Kidney (tissue), 14 donors: ENCODE results near the gene ZNF227. TPM values are rescaled to one million over a fixed set of nuclear protein-coding genes. Genes with fewer than 3 reads are reported as not detected.

Experiments used
- DNase-seq, 5 donors: peaks; one replicate each; pipeline ENCODE4 v3.0.0-alpha.2; 2013 to 2020
- FAIRE-seq: peaks from 2 replicates; lab custom pipeline; 2012; peaks lifted over from hg19 to GRCh38; lab: Jason Lieb, UNC
- H3K27ac ChIP-seq, 2 donors: one replicate each; pipeline ENCODE4 v1.7.0; 2013; ENCODE audit warnings: low read depth in 2 of 2, low read length in 2 of 2, inconsistent platforms in 1 of 2
- H3K27me3 ChIP-seq: one replicate; pipeline ENCODE4 v1.7.1; 2013; ENCODE audit warnings: low read length, inconsistent platforms; ENCODE audit not compliant: control insufficient read depth, insufficient read depth
- H3K36me3 ChIP-seq, 3 donors: one replicate each; pipeline versions ENCODE4 v1.7.0 to v1.7.1; 2013; ENCODE audit warnings: low read length in 3 of 3, control low read depth in 1 of 3, inconsistent platforms in 1 of 3; ENCODE audit not compliant: insufficient read depth in 3 of 3, control insufficient read depth in 2 of 3
- H3K4me1 ChIP-seq, 3 donors: one replicate each; pipeline versions ENCODE4 v1.7.0 to v1.7.1; 2013; ENCODE audit warnings: low read length in 3 of 3, inconsistent platforms in 1 of 3, low read depth in 1 of 3; ENCODE audit not compliant: control insufficient read depth in 2 of 3, insufficient read depth in 2 of 3
- H3K4me3 ChIP-seq, 3 donors: one replicate each; pipeline versions ENCODE4 v1.7.0 to v1.8.1; 2013; ENCODE audit warnings: low read length in 3 of 3, control low read depth in 1 of 3, inconsistent platforms in 1 of 3
- H3K9ac ChIP-seq, 3 donors: one replicate each; pipeline versions ENCODE4 v1.7.0 to v1.7.1; 2013; ENCODE audit warnings: low read length in 3 of 3, control low read depth in 1 of 3, inconsistent platforms in 1 of 3
- H3K9me3 ChIP-seq, 3 donors: one replicate each; pipeline versions ENCODE4 v1.7.0 to v1.7.1; 2013; ENCODE audit warnings: low read length in 3 of 3, control low read depth in 1 of 3, inconsistent platforms in 1 of 3; ENCODE audit not compliant: control insufficient read depth in 2 of 3, insufficient read depth in 1 of 3
- intact Hi-C: fragments of 100-400 bp; cut with DNase I; formaldehyde crosslinking; loops from one replicate; pipeline ENCODE4 v1.11.1; 2022
- polyA plus RNA-seq: library from polyadenylated mRNA; stranded (reverse); fragments of 350-450 nt; fragmentation: Illumina TruSeq; extraction: RNeasy Lipid Tissue Mini Kit (QIAGEN cat#74804); gene quantifications from one replicate; pipeline ENCODE4 v1.2.3, GENCODE V29; 2014; ENCODE audit warnings: low read depth, low replicate concordance; ENCODE audit not compliant: insufficient read depth
- total RNA-seq: library from RNA; stranded (reverse); fragmentation: NEBNext Ultra II Directional; extraction: Animal tissue kit (Norgen Biotek cat#: 25700); gene quantifications from one replicate; pipeline ENCODE4 v1.2.1, GENCODE V29; 2021
- TF ChIP-seq, protein P1 (sequence below): IDR thresholded peaks from 3 replicates; pipeline ENCODE4 v1.5.1; 2012; ENCODE audit warnings: mild to moderate bottlenecking, moderate library complexity, borderline replicate concordance; ENCODE audit not compliant: insufficient read depth; ENCODE audit errors: extremely low read depth
- donor health status: control.
- donor health status: control.
- donor health status: control.
- donor health status: control.
- donor health status: control.
- donor health status: DM: yes; HTN: yes; CAD: no.
- donor health status: Normal renal cell carcinoma (clear cell type).

ZNF227 gene
- total and polyA plus RNA-seq, 2 donors from 2014 or later = 5.0 to 22.3 TPM

DNA sequence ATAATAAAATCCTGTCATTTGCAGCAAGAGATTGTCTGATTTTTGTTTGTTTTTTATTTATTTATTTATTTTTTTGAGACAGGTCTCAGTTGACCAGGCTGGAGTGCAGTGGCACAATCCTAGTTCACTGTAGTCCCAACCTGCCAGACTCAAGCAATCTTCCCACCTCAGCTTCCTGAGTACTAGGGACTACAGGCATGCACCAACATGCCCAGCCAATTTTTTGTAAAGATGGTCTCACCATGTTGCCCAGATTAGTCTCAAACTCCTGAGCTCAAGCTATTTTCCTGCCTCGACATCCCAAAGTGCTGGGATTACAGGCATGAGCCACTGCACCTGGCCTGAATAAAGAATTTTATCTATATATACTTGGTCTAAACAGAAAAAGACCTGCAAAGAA is 65.0 kb downstream of the ZNF227 start:
- DNase-seq (no peak), FAIRE-seq (no peak)
- H3K4me1 ChIP-seq = no peaks in the 10 kb centered on the region
- no peak overlapping the region for H3K27ac ChIP-seq
- no peak overlapping the region for H3K9ac ChIP-seq
- intact Hi-C loops = no loop called here
- peaks cover 0 to 58% (median 15%) of the 10 kb centered on the region in 3 donors for H3K9me3 ChIP-seq
- H3K36me3 ChIP-seq = peaks cover 0 to 5% (median 5%) of the 10 kb centered on the region in 3 donors
- TF ChIP-seq, protein P1, sequence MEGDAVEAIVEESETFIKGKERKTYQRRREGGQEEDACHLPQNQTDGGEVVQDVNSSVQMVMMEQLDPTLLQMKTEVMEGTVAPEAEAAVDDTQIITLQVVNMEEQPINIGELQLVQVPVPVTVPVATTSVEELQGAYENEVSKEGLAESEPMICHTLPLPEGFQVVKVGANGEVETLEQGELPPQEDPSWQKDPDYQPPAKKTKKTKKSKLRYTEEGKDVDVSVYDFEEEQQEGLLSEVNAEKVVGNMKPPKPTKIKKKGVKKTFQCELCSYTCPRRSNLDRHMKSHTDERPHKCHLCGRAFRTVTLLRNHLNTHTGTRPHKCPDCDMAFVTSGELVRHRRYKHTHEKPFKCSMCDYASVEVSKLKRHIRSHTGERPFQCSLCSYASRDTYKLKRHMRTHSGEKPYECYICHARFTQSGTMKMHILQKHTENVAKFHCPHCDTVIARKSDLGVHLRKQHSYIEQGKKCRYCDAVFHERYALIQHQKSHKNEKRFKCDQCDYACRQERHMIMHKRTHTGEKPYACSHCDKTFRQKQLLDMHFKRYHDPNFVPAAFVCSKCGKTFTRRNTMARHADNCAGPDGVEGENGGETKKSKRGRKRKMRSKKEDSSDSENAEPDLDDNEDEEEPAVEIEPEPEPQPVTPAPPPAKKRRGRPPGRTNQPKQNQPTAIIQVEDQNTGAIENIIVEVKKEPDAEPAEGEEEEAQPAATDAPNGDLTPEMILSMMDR = no peak
- H3K27me3 ChIP-seq = no peaks in the 10 kb centered on the region
- no peak overlapping the region for H3K4me3 ChIP-seq

DNA sequence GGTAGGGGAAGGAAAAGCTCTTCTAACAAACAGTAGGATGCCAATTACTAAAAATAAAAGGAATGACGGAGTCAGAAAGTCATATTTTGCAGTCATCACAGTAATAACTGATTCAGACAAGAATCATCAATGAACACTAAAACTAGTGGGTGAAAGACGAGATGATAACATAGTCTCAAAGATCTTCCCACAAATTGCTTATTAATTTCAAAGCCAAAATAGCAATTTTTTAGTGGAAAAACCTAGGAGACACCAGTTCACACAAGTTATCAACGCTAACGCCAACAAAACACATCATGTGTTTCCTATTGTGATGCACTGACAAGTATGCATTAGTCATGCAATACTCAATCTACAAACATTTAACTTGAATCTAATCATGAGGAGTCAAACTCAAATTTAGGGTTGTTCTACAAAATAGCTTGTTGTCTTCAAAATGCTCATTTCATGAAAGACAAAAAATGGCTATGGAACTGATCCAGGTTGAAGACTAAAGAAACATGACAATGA is 65.9 kb downstream of the ZNF227 start:
- intact Hi-C loops = no loop called here
- Histone ChIP-seq H3K27ac (no peak overlapping the region), H3K36me3 (peaks cover 0 to 5% (median 5%) of the 10 kb centered on the region in 3 donors), H3K9me3 (peaks cover 0 to 63% (median 15%) of the 10 kb centered on the region in 3 donors), H3K9ac (no peak overlapping the region), H3K27me3 (no peaks in the 10 kb centered on the region), H3K4me3 (no peak overlapping the region), H3K4me1 (no peaks in the 10 kb centered on the region)
- DNase-seq (no peak), FAIRE-seq (no peak)
- TF ChIP-seq, protein P1 = no peak

DNA sequence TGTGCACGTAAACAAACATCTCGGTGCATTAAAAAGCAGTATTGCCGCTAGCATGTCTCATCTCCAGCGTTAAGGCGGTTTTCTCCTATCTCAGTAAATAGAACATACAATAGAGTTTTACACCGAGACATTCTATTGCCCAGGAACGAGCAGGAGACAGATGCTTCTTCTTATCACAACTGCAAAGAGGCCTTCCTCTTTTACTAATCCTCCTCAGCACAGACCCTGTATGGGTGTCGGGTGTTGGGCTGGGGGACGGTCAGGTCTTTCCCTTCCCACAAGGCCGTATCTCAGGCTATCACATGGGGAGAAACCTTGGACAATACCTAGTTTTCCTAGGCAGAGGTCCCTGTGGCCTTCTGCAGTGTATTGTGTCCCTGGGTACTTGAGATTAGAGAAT is 68.6 kb downstream of the ZNF227 start:
- no peaks in the 10 kb centered on the region for H3K4me1 ChIP-seq
- peaks cover 0 to 59% (median 3%) of the 10 kb centered on the region in 3 donors for H3K9me3 ChIP-seq
- FAIRE-seq (no peak), DNase-seq (no peak)
- H3K9ac ChIP-seq = no peak overlapping the region
- H3K27me3 ChIP-seq = no peaks in the 10 kb centered on the region
- no peaks in the 10 kb centered on the region for H3K36me3 ChIP-seq
- TF ChIP-seq, protein P1 = no peak
- H3K27ac ChIP-seq = no peak overlapping the region
- intact Hi-C loops = no loop called here
- no peak overlapping the region for H3K4me3 ChIP-seq

DNA sequence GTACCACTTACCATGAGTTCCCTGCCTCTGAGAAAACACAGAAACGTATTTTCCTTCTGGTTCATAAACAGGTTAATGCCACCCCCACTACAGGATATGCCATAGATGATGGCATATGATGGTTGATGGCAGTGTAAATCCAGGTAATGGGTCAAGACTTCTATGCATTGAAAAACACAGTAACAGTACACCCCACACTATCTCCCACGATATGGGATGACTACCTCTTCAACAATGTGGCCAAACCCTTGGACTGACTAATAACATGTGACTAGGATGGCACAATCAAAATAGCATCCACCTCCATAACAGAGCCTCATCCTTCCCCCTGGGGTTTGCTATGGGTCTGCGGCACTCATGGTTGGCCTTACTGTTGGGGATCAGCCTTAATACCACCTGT is 70.5 kb downstream of the ZNF227 start:
- H3K9ac ChIP-seq = no peak overlapping the region
- no peaks in the 10 kb centered on the region for H3K4me1 ChIP-seq
- peaks cover 0 to 67% (median 9%) of the 10 kb centered on the region in 3 donors for H3K9me3 ChIP-seq
- FAIRE-seq (no peak), DNase-seq (no peak)
- TF ChIP-seq, protein P1 = no peak
- no peaks in the 10 kb centered on the region for H3K27me3 ChIP-seq
- peaks cover 4 to 12% (median 9%) of the 10 kb centered on the region in 3 donors for H3K36me3 ChIP-seq
- no peak overlapping the region for H3K27ac ChIP-seq
- intact Hi-C loops = no loop called here
- no peak overlapping the region for H3K4me3 ChIP-seq
